Spleen (tissue), 11 donors: Measurements from ENCODE around the gene ZNF277. TPM values are rescaled to one million over a fixed set of nuclear protein-coding genes. Genes with fewer than 3 reads are reported as not detected.
"Not testable (repeated sequence)": the region's sequence is repeated elsewhere in the genome, so short reads cannot be mapped to it uniquely, and the experiment has no call there.

Experiments used
- DNase-seq: peaks from one replicate; pipeline ENCODE4 v3.0.0-alpha.2; 2020
- H3K27ac ChIP-seq, 8 donors: fragments of 200-600 bp; sonication (generic) in 7 of 8; 1 replicate in 4 of 8; 2 replicates in 4 of 8; pipeline versions ENCODE4 v1.5.0 to v1.8.0; 2016 to 2021; ENCODE audit warnings: inconsistent platforms in 4 of 8, mild to moderate bottlenecking in 4 of 8, moderate library complexity in 1 of 8
- H3K27me3 ChIP-seq, 7 donors: fragments of 200-600 bp; sonication (generic) in 6 of 7; replicated peaks in 1 of 7; 1 replicate in 4 of 7; 2 replicates in 3 of 7; pipeline versions ENCODE4 v1.5.0 to v1.8.0; 2016 to 2021; ENCODE audit warnings: inconsistent platforms in 3 of 7, mild to moderate bottlenecking in 1 of 7
- H3K36me3 ChIP-seq, 6 donors: fragments of 200-600 bp; sonication (generic) in 5 of 6; 1 replicate in 4 of 6; 2 replicates in 2 of 6; pipeline versions ENCODE4 v1.5.0 to v1.8.0; 2016 to 2021; ENCODE audit warnings: inconsistent platforms in 2 of 6
- H3K4me1 ChIP-seq, 6 donors: fragments of 200-600 bp; sonication (generic) in 5 of 6; 1 replicate in 3 of 6; 2 replicates in 3 of 6; pipeline versions ENCODE4 v1.5.0 to v1.8.0; 2016 to 2021; ENCODE audit warnings: inconsistent platforms in 3 of 6
- H3K4me3 ChIP-seq, 8 donors: fragments of 200-600 bp; sonication (generic) in 7 of 8; 1 replicate in 4 of 8; 2 replicates in 4 of 8; pipeline versions ENCODE4 v1.5.0 to v1.8.0; 2016 to 2021; ENCODE audit warnings: inconsistent platforms in 4 of 8, mild to moderate bottlenecking in 4 of 8, moderate library complexity in 2 of 8
- H3K9me3 ChIP-seq, 8 donors: fragments of 200-600 bp; sonication (generic) in 7 of 8; 1 replicate in 4 of 8; 2 replicates in 4 of 8; pipeline versions ENCODE4 v1.5.0 to v1.8.0; 2016 to 2021; ENCODE audit warnings: inconsistent platforms in 4 of 8
- CTCF ChIP-seq, 11 experiments: fragments of 200-600 bp in 7 of 11; fragments of 450-650 bp in 4 of 11; sonication (generic) in 4 of 11; IDR thresholded peaks in 8 of 11; conservative IDR thresholded peaks in 3 of 11; 1 replicate in 7 of 11; 2 replicates in 4 of 11; pipeline versions ENCODE4 v1.4.0 to v1.8.0; 2016 to 2021; ENCODE audit warnings: antibody characterized with exemption in 11 of 11, inconsistent platforms in 4 of 11, mild to moderate bottlenecking in 1 of 11
- POLR2A ChIP-seq, 3 donors: fragments of 450-650 bp; IDR thresholded peaks; one replicate each; pipeline ENCODE4 v1.5.1; 2017; ENCODE audit warnings: antibody characterized with exemption in 3 of 3, mild to moderate bottlenecking in 1 of 3
- POLR2AphosphoS5 ChIP-seq, 3 donors: sonication (generic); formaldehyde crosslinking; IDR thresholded peaks; one replicate each; pipeline ENCODE4 v1.5.1; 2017; ENCODE audit warnings: antibody characterized with exemption in 3 of 3
- WGBS, 5 donors: extraction: QIAGEN DNeasy Blood & Tissue Kit in 3 of 5; methylation state at CpG; one replicate each; pipeline versions ENCODE4 v1.1.5 to v1.1.7; 2013 to 2018; 5-methylcytosine and 5-hydroxymethylcytosine counted together
- intact Hi-C: fragments of 100-400 bp; cut with DNase I; formaldehyde crosslinking; loops from one replicate; pipeline ENCODE4 v1.15.0; 2023; ENCODE audit warnings: low total_unique reads
- polyA plus RNA-seq, 3 donors: library from polyadenylated mRNA; stranded (reverse); fragments of 200-250 nt; gene quantifications; one replicate each; pipeline ENCODE4 v1.2.1, GENCODE V29; 2013
- total RNA-seq, 7 donors: library from RNA; depleted of rRNA in 3 of 7; stranded (reverse); fragments of >200 nt in 3 of 7; fragmentation: NEBNext Ultra II Directional in 4 of 7; extraction: Animal tissue kit (Norgen Biotek cat#: 25700) in 4 of 7; gene quantifications; one replicate each; pipeline versions ENCODE4 v1.1.0 to v1.2.1, GENCODE V29; 2016 to 2021
- donor health status: healthy with polysubstance abuse.
- donor health status: DM: no; HTN: no; CAD: no; lungs with moderate emphysema.
- donor health status: DM: no; HTN: no; CAD: no.
- donor health status: Bipolar disorder and iron deficiency.
- donor health status: healthy.
- donor health status: DM: no; HTN: no; CAD: no.
- donor health status: DM: yes; HTN: yes; CAD: no.

ZNF277 gene
- total and polyA plus RNA-seq, 10 donors, result 14.5 to 36.1 (median 19.6) TPM

GRCh38 chr7:112238330-112238729 lies 31.8 kb downstream of the ZNF277 start:
- DNase-seq, result no peak
- WGBS, 5 donors, result 95 to 100% (median 98%) methylated on average over 3 of the region's 3 CpGs
- no peak overlapping the region for H3K4me3 ChIP-seq
- H3K4me1 ChIP-seq, result no peaks in the 10 kb centered on the region
- H3K9me3 ChIP-seq, result peaks cover 0 to 16% (median 3%) of the 10 kb centered on the region in 8 donors
- H3K36me3 ChIP-seq, result no peaks in the 10 kb centered on the region
- no peaks in the 10 kb centered on the region for H3K27me3 ChIP-seq
- no peak overlapping the region for H3K27ac ChIP-seq
- TF ChIP-seq CTCF (IDR thresholded peaks at IDR 0.05 in 8 of 11, conservative IDR thresholded peaks at IDR 0.05 in 3 of 11), result no peak
- intact Hi-C loops, result no loop called here

- no peak overlapping the region for H3K27ac ChIP-seq
- intact Hi-C loops, result no loop called here
Measured at GRCh38 chr7:112238852-112239610, 32.5 kb downstream of the ZNF277 start.

GRCh38 chr7:112248598-112248997 lies 42.1 kb downstream of the ZNF277 start:
- Histone ChIP-seq H3K4me1 (no peaks in the 10 kb centered on the region), H3K4me3 (no peak overlapping the region), H3K9me3 (peaks cover 0 to 8% (median 0%) of the 10 kb centered on the region in 8 donors), H3K27me3 (no peaks in the 10 kb centered on the region), H3K27ac (no peak overlapping the region), H3K36me3 (no peaks in the 10 kb centered on the region)
- 96 to 100% (median 98%) methylated on average over 2 of the region's 2 CpGs for WGBS, 5 donors
- DNase-seq, result no peak
- TF ChIP-seq POLR2AphosphoS5 (IDR thresholded peaks at IDR 0.05), result no peak
- no peak for TF ChIP-seq POLR2A (IDR thresholded peaks at IDR 0.05)
- no peak for TF ChIP-seq CTCF (IDR thresholded peaks at IDR 0.05 in 8 of 11, conservative IDR thresholded peaks at IDR 0.05 in 3 of 11)
- intact Hi-C loops, result no loop called here

More at GRCh38 chr7:112238852-112239610, 32.5 kb downstream of the ZNF277 start:
- Histone ChIP-seq H3K4me3 (no peak overlapping the region), H3K27me3 (no peaks in the 10 kb centered on the region), H3K9me3 (peaks cover 0 to 12% (median 2%) of the 10 kb centered on the region in 8 donors), H3K4me1 (no peaks in the 10 kb centered on the region), H3K36me3 (no peaks in the 10 kb centered on the region)
- DNase-seq, result peak; percentile 29
- WGBS, 5 donors, result 96 to 98% (median 97%) methylated on average over 7 to 9 of the region's 9 CpGs
- TF ChIP-seq POLR2AphosphoS5 (IDR thresholded peaks at IDR 0.05) (no peak), CTCF (IDR thresholded peaks at IDR 0.05 in 8 of 11, conservative IDR thresholded peaks at IDR 0.05 in 3 of 11) (no peak), POLR2A (IDR thresholded peaks at IDR 0.05) (no peak)

GRCh38 chr7:112249967-112250366 lies 43.5 kb downstream of the ZNF277 start:
- WGBS, 5 donors, result 88 to 93% (median 92%) methylated on average over 11 to 13 of the region's 13 CpGs

More at GRCh38 chr7:112249967-112250366, 43.5 kb downstream of the ZNF277 start:
- H3K36me3 ChIP-seq, H3K4me3 ChIP-seq, H3K27me3 ChIP-seq, H3K27ac ChIP-seq, H3K9me3 ChIP-seq, H3K4me1 ChIP-seq, intact Hi-C loops, DNase-seq: not testable (repeated sequence)
